Mesenchymal stem cell (in vitro differentiated cells and primary cell): ENCODE measurements around the gene NDUFV1.

Source experiments
- DNase-seq: peaks from one replicate; pipeline ENCODE4 v3.0.0-alpha.2; 2013
- H2AFZ ChIP-seq: one replicate; pipeline ENCODE4 v1.6.1; 2013; ENCODE audit warnings: low read depth, mild to moderate bottlenecking, control low read depth, inconsistent platforms, low read length, moderate library complexity
- H2AK5ac ChIP-seq: 2 replicates; pipeline ENCODE4 v1.6.1; 2013; ENCODE audit warnings: low read length, moderate library complexity, mild to moderate bottlenecking, inconsistent platforms; ENCODE audit not compliant: severe bottlenecking
- H2BK120ac ChIP-seq: one replicate; pipeline ENCODE4 v1.6.1; 2013; ENCODE audit warnings: low read depth, mild to moderate bottlenecking, inconsistent platforms, low read length, moderate library complexity
- H2BK12ac ChIP-seq, 2 experiments: one replicate each; pipeline ENCODE4 v1.6.1; 2013; ENCODE audit warnings: inconsistent platforms in 2 of 2, low read length in 2 of 2, mild to moderate bottlenecking in 2 of 2, moderate library complexity in 2 of 2, control low read depth in 1 of 2
- H2BK15ac ChIP-seq: one replicate; pipeline ENCODE4 v1.6.1; 2013; ENCODE audit warnings: mild to moderate bottlenecking, low read depth, inconsistent platforms; ENCODE audit not compliant: poor library complexity, severe bottlenecking
- H2BK5ac ChIP-seq: 2 replicates; pipeline ENCODE4 v1.6.1; 2013; ENCODE audit warnings: low read depth, mild to moderate bottlenecking, low read length, control low read depth, inconsistent platforms; ENCODE audit not compliant: poor library complexity, severe bottlenecking
- H3K14ac ChIP-seq, 2 experiments: one replicate each; pipeline ENCODE4 v1.6.1; 2013; ENCODE audit warnings: inconsistent platforms in 2 of 2, low read length in 2 of 2, control low read depth in 1 of 2, mild to moderate bottlenecking in 1 of 2, moderate library complexity in 1 of 2
- H3K18ac ChIP-seq, 2 experiments: one replicate each; pipeline ENCODE4 v1.6.1; 2013; ENCODE audit warnings: inconsistent platforms in 2 of 2, low read length in 2 of 2, control low read depth in 1 of 2, low read depth in 1 of 2, mild to moderate bottlenecking in 1 of 2
- H3K23ac ChIP-seq, 2 experiments: one replicate each; pipeline ENCODE4 v1.6.1; 2013; ENCODE audit warnings: inconsistent platforms in 2 of 2, low read length in 2 of 2, mild to moderate bottlenecking in 2 of 2, moderate library complexity in 2 of 2, control low read depth in 1 of 2
- H3K27ac ChIP-seq: 2 replicates; pipeline ENCODE4 v1.5.1; 2013; ENCODE audit warnings: mild to moderate bottlenecking, moderate library complexity, low read length, control low read depth, inconsistent platforms; ENCODE audit not compliant: poor library complexity, severe bottlenecking
- H3K27me3 ChIP-seq, 2 experiments: 2 replicates each; pipeline versions ENCODE4 v1.6.1 to v1.7.0; 2013; ENCODE audit warnings: low read length in 2 of 2, mild to moderate bottlenecking in 2 of 2, moderate library complexity in 2 of 2, control low read depth in 1 of 2, inconsistent platforms in 1 of 2; ENCODE audit not compliant: control insufficient read depth in 1 of 2, insufficient read depth in 1 of 2
- H3K36me3 ChIP-seq, 2 experiments: 2 replicates each; pipeline versions ENCODE4 v1.6.1 to v1.7.0; 2013; ENCODE audit warnings: low read length in 2 of 2, control low read depth in 1 of 2, inconsistent platforms in 1 of 2, low read depth in 1 of 2, mild to moderate bottlenecking in 1 of 2; ENCODE audit not compliant: insufficient read depth in 2 of 2, control insufficient read depth in 1 of 2
- H3K4ac ChIP-seq, 2 experiments: one replicate each; pipeline ENCODE4 v1.6.1; 2013; ENCODE audit warnings: inconsistent platforms in 2 of 2, low read length in 2 of 2, mild to moderate bottlenecking in 2 of 2, moderate library complexity in 2 of 2, control low read depth in 1 of 2, low read depth in 1 of 2
- H3K4me1 ChIP-seq: 2 replicates; pipeline ENCODE4 v1.6.1; 2013; ENCODE audit warnings: low read depth, low read length, control low read depth; ENCODE audit not compliant: control insufficient read depth, insufficient read depth
- H3K4me2 ChIP-seq: 2 replicates; pipeline ENCODE4 v1.6.1; 2013; ENCODE audit warnings: low read length, mild to moderate bottlenecking, inconsistent platforms; ENCODE audit not compliant: poor library complexity, severe bottlenecking
- H3K4me3 ChIP-seq, 2 experiments: 2 replicates each; pipeline versions ENCODE4 v1.5.1 to v1.7.0; 2013; ENCODE audit warnings: low read length in 2 of 2, mild to moderate bottlenecking in 2 of 2, control low read depth in 1 of 2, low read depth in 1 of 2; ENCODE audit not compliant: insufficient read depth in 1 of 2
- H3K79me1 ChIP-seq: replicated peaks from 2 replicates; pipeline ENCODE4 v1.6.1; 2013; ENCODE audit warnings: mild to moderate bottlenecking, control low read depth, low read length, inconsistent platforms; ENCODE audit not compliant: poor library complexity, severe bottlenecking
- H3K9ac ChIP-seq: 2 replicates; pipeline ENCODE4 v1.7.0; 2013; ENCODE audit warnings: mild to moderate bottlenecking, low read length, moderate library complexity
- H3K9me3 ChIP-seq: 2 replicates; pipeline ENCODE4 v1.7.0; 2013; ENCODE audit warnings: mild to moderate bottlenecking, low read length; ENCODE audit not compliant: control insufficient read depth
- H4K8ac ChIP-seq: one replicate; pipeline ENCODE4 v1.6.1; 2013; ENCODE audit warnings: inconsistent platforms, mild to moderate bottlenecking, low read length, moderate library complexity
- H4K91ac ChIP-seq: one replicate; pipeline ENCODE4 v1.6.1; 2013; ENCODE audit warnings: mild to moderate bottlenecking, low read length, inconsistent platforms
- WGBS: methylation state at CpG from one replicate; pipeline ENCODE4 v1.1.7; 2013; ENCODE audit warnings: mixed read lengths; 5-methylcytosine and 5-hydroxymethylcytosine counted together

The NDUFV1 gene

DNA sequence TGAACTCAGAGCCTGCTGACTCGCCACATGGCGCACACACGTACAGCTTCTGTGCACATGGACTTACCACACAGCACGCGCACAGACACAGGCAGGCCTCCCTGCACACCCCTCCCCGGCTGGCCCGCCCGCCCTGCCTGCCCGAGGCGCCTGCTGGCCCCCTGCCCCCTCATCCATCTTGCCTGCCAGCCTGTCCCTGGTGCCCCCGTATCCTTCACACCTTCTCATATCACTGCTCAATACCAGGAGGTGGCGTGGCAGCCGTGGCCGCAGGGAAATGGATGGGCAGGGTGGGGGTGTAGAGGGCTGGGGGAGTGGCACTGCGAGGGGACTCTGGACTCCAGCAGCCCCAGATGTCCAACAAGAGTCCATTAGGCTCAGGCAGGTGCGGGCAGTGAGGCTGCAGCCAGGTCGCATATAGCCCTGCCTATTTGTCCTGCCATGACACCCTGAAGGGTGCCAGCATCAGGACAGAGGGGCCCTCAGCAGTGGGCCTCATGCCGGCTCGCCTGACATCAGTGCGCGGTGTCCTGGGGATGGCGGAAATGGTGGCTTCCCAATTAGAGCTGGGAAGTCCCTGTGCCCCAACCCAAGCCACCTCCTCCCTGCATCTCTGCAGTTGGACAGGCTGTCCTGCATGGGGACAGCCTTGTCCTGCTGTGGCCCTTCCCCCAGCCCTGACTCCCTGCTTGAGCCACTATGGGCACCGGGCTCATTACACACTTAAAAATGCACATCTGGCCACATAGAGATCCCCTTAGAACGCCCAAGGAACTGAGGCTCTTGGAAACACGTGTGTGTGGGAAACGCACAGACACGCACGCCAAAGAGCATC lies 34.8 kb downstream of the NDUFV1 start:
- H2BK120ac ChIP-seq = no peak overlapping the region
- H4K91ac ChIP-seq = no peak overlapping the region
- no peak overlapping the region for H3K18ac ChIP-seq
- H3K23ac ChIP-seq = no peak overlapping the region
- no peak overlapping the region for H2AK5ac ChIP-seq
- no peak overlapping the region for H2BK15ac ChIP-seq
- H4K8ac ChIP-seq = no peak overlapping the region
- H3K36me3 ChIP-seq = no peaks in the 10 kb centered on the region
- H2BK12ac ChIP-seq = no peak overlapping the region
- peaks cover 21 to 53% of the 10 kb centered on the region in 2 experiments for H3K27me3 ChIP-seq
- H3K4me2 ChIP-seq = no peak overlapping the region
- H3K4ac ChIP-seq = no peak overlapping the region
- no peak overlapping the region for H3K27ac ChIP-seq
- no peaks in the 10 kb centered on the region for H3K79me1 ChIP-seq
- H3K14ac ChIP-seq = no peak overlapping the region
- H3K4me1 ChIP-seq = no peaks in the 10 kb centered on the region
- no peaks in the 10 kb centered on the region for H3K9me3 ChIP-seq
- 93% methylated on average over 25 of the region's 28 CpGs for WGBS
- DNase-seq = no peak
- no peak overlapping the region for H3K4me3 ChIP-seq
- no peak overlapping the region for H2BK5ac ChIP-seq
- H3K9ac ChIP-seq = no peak overlapping the region
- no peak overlapping the region for H2AFZ ChIP-seq

DNA sequence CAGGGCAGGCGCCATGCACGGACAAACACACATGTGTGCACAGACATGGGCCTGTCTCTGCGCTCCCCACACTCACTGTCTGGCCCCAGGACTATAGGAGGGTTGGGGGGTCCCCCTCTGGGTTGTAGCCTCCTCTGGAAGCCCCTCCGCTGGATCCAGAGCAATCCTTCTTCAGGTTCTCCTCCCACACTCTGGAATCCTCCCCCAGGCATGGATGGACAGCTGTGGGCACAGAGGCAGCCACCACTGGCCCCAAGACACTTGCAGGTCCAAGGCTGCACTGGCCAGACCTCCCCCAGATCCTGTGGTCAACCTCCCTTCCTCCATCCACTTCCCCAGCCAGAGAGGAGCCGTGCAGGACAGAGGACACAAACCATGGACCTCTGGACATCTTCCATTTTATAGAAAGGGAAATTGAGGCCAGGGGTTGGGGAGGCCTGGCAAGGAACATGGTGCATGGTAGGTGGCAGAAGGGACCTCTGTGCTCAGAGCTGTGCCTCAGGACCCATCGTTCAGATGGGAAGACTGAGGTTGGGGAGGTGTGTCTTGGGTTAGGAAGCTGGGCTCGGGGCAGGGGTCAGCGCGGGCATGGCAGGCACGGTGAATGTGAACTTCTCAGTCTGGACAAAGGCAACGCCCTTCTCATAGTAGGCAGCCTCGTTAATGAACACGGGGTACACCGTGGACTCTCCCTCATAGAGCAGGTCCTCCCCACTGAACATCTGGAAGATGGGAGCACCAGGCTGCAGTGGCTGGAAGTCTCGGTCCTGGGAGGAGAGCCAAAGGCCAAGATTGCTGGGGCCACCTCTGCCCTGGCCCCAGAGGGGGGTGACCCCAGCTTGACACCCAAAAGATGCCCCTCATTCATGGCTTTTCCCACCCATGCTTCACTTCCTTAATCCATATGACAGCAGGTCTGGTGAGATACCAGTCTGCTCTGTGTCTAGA lies 35.7 kb downstream of the NDUFV1 start:
- 89% methylated on average over 15 of the region's 15 CpGs for WGBS
- H3K36me3 ChIP-seq = no peaks in the 10 kb centered on the region
- no peak overlapping the region for H3K23ac ChIP-seq
- H3K14ac ChIP-seq = no peak overlapping the region
- no peak overlapping the region for H2AK5ac ChIP-seq
- H3K27ac ChIP-seq = no peak overlapping the region
- H2BK15ac ChIP-seq = no peak overlapping the region
- no peak overlapping the region for H3K9ac ChIP-seq
- H2AFZ ChIP-seq = no peak overlapping the region
- H3K4me3 ChIP-seq = no peak overlapping the region
- no peaks in the 10 kb centered on the region for H3K4me1 ChIP-seq
- no peak overlapping the region for H2BK12ac ChIP-seq
- H3K4ac ChIP-seq = no peak overlapping the region
- no peak overlapping the region for H3K4me2 ChIP-seq
- H3K9me3 ChIP-seq = no peaks in the 10 kb centered on the region
- no peak overlapping the region for H4K8ac ChIP-seq
- no peak overlapping the region for H2BK120ac ChIP-seq
- H3K27me3 ChIP-seq = peaks cover 21 to 60% of the 10 kb centered on the region in 2 experiments
- no peak for DNase-seq
- no peak overlapping the region for H3K18ac ChIP-seq
- H4K91ac ChIP-seq = no peak overlapping the region
- H2BK5ac ChIP-seq = no peak overlapping the region
- H3K79me1 ChIP-seq = no peaks in the 10 kb centered on the region

DNA sequence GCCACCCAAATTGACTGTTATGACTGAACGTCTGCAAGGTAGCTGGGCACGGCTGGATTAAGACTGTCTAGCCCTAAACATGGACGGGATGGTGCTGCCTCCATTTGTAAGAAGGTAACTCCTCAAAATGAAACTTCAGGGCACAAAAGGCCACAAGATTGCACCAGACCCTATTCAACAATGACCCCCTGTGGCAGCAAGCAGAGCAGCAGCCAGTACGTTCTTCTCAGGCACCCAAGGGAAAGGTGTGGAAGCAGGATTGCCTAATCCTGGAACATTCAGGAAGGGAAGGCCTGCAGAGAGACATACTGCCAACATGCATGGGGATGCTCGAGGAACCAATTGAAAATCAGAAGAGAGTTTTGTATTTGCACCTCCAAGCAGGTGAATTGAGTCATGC lies 37.3 kb downstream of the NDUFV1 start:
- no peak overlapping the region for H2BK5ac ChIP-seq
- WGBS = 77% methylated on average over 5 of the region's 5 CpGs

More for the DNA sequence above, 37.3 kb downstream of the NDUFV1 start:
- H3K36me3 ChIP-seq = no peaks in the 10 kb centered on the region
- H3K23ac ChIP-seq = no peak overlapping the region
- no peak overlapping the region for H3K9ac ChIP-seq
- DNase-seq = no peak
- H3K27me3 ChIP-seq = peaks cover 17 to 69% of the 10 kb centered on the region in 2 experiments
- no peak overlapping the region for H4K91ac ChIP-seq
- no peak overlapping the region for H3K14ac ChIP-seq
- no peak overlapping the region for H2AK5ac ChIP-seq
- H2BK120ac ChIP-seq = no peak overlapping the region
- no peaks in the 10 kb centered on the region for H3K9me3 ChIP-seq
- H4K8ac ChIP-seq = no peak overlapping the region
- H3K4me2 ChIP-seq = no peak overlapping the region
- H2BK15ac ChIP-seq = no peak overlapping the region
- no peaks in the 10 kb centered on the region for H3K4me1 ChIP-seq
- no peak overlapping the region for H3K18ac ChIP-seq
- no peak overlapping the region for H3K4me3 ChIP-seq
- no peak overlapping the region for H3K27ac ChIP-seq
- H3K4ac ChIP-seq = no peak overlapping the region
- H3K79me1 ChIP-seq = no peaks in the 10 kb centered on the region
- H2AFZ ChIP-seq = no peak overlapping the region
- no peak overlapping the region for H2BK12ac ChIP-seq
